OCI-LY3 (cell line): ENCODE data around the gene CLIP4.

ENCODE experiments used
- H2AFZ ChIP-seq: fragments of 200-600, 300-600 bp; shearing (Covaris generic); 2 replicates; pipeline ENCODE4 v1.6.0; 2014; ENCODE audit warnings: antibody characterized with exemption, low read depth, low read length
- H3K27ac ChIP-seq: fragments of 200-600, 300-600 bp; sonication (generic); 2 replicates; pipeline ENCODE4 v1.5.1; 2014; ENCODE audit warnings: mild to moderate bottlenecking, low read length, moderate library complexity, mixed read lengths
- H3K27me3 ChIP-seq: fragments of 200-600, 300-600 bp; sonication (generic); 2 replicates; pipeline ENCODE4 v1.6.1; 2014; ENCODE audit warnings: low read depth, low read length, mixed read lengths
- H3K36me3 ChIP-seq: fragments of 200-600, 300-600 bp; sonication (generic); replicated peaks from 2 replicates; pipeline ENCODE3; 2014; ENCODE audit warnings: low read depth, low read length, mixed read lengths
- H3K4me1 ChIP-seq: fragments of 300-600, 200-600 bp; sonication (generic); 2 replicates; pipeline ENCODE4 v1.6.1; 2014; ENCODE audit warnings: low read length, mixed read lengths
- H3K4me2 ChIP-seq: fragments of 200-600, 300-600 bp; sonication (generic); 2 replicates; pipeline ENCODE4 v1.6.1; 2014; ENCODE audit warnings: low read length, mixed read lengths
- H3K4me3 ChIP-seq: fragments of 300-600, 200-600 bp; sonication (generic); 2 replicates; pipeline ENCODE4 v1.5.1; 2014; ENCODE audit warnings: antibody characterized with exemption, mild to moderate bottlenecking, low read length, moderate library complexity
- H3K79me2 ChIP-seq: fragments of 300-600, 200-600 bp; shearing (Covaris generic); 2 replicates; pipeline ENCODE4 v1.6.1; 2014; ENCODE audit warnings: mild to moderate bottlenecking, low read length, mixed read lengths
- H3K9ac ChIP-seq: fragments of 300-600, 200-600 bp; shearing (Covaris generic); 2 replicates; pipeline ENCODE4 v1.6.0; 2014; ENCODE audit warnings: mild to moderate bottlenecking, low read length, moderate library complexity
- H3K9me3 ChIP-seq: fragments of 200-600, 300-600 bp; shearing (Covaris generic); 2 replicates; pipeline ENCODE4 v1.6.1; 2014; ENCODE audit warnings: low read length, mixed read lengths; ENCODE audit not compliant: insufficient read depth
- H4K20me1 ChIP-seq: fragments of 200-600, 300-600 bp; sonication (generic); 2 replicates; pipeline ENCODE4 v1.6.1; 2016; ENCODE audit warnings: low read length, mixed read lengths; ENCODE audit not compliant: insufficient read depth
- CTCF ChIP-seq: fragments of 200-600, 300-600 bp; sonication (generic); IDR thresholded peaks from 2 replicates; pipeline ENCODE4 v1.5.1; 2014; ENCODE audit warnings: antibody characterized with exemption, low read length, low read depth
- EZH2phosphoT487 ChIP-seq: fragments of 200-600 bp; shearing (Covaris generic); IDR thresholded peaks from 2 replicates; pipeline ENCODE4 v1.6.1; 2018; ENCODE audit warnings: antibody characterized with exemption, mixed run types, low read depth

CLIP4 gene

GRCh38 chr2:29223851-29224692 is 108.9 kb downstream of the CLIP4 start:
- no peak overlapping the region for H2AFZ ChIP-seq
- H3K27me3 ChIP-seq, result peaks cover 21% of the 10 kb centered on the region; the same call in 1 of the 2 replicates
- TF ChIP-seq EZH2phosphoT487 (no peak), CTCF (no peak)
- H3K27ac ChIP-seq, result no peak overlapping the region
- H3K9me3 ChIP-seq, result no peaks in the 10 kb centered on the region
- no peak overlapping the region for H3K4me3 ChIP-seq
- H3K9ac ChIP-seq, result no peak overlapping the region
- no peaks in the 10 kb centered on the region for H3K4me1 ChIP-seq
- H3K79me2 ChIP-seq, result no peaks in the 10 kb centered on the region
- H4K20me1 ChIP-seq, result no peaks in the 10 kb centered on the region
- no peak overlapping the region for H3K4me2 ChIP-seq
- no peaks in the 10 kb centered on the region for H3K36me3 ChIP-seq

GRCh38 chr2:29224693-29225551 is 109.7 kb downstream of the CLIP4 start:
- Histone ChIP-seq H3K9me3 (no peaks in the 10 kb centered on the region), H3K27ac (no peak overlapping the region), H3K79me2 (no peaks in the 10 kb centered on the region), H2AFZ (no peak overlapping the region), H3K36me3 (no peaks in the 10 kb centered on the region), H3K4me2 (no peak overlapping the region), H3K4me3 (no peak overlapping the region), H3K4me1 (no peaks in the 10 kb centered on the region), H4K20me1 (no peaks in the 10 kb centered on the region), H3K27me3 (peaks cover 26% of the 10 kb centered on the region), H3K9ac (no peak overlapping the region)
- TF ChIP-seq EZH2phosphoT487, result no peak
- no peak for TF ChIP-seq CTCF

GRCh38 chr2:29225814-29226213 is 110.6 kb downstream of the CLIP4 start:
- H3K27ac ChIP-seq, result no peak overlapping the region

More at GRCh38 chr2:29225814-29226213, 110.6 kb downstream of the CLIP4 start:
- TF ChIP-seq EZH2phosphoT487 (no peak), CTCF (no peak)
- H3K4me3 ChIP-seq, result no peak overlapping the region
- no peaks in the 10 kb centered on the region for H3K9me3 ChIP-seq
- no peaks in the 10 kb centered on the region for H3K36me3 ChIP-seq
- no peaks in the 10 kb centered on the region for H4K20me1 ChIP-seq
- no peak overlapping the region for H2AFZ ChIP-seq
- H3K9ac ChIP-seq, result no peak overlapping the region
- H3K79me2 ChIP-seq, result no peaks in the 10 kb centered on the region
- no peaks in the 10 kb centered on the region for H3K4me1 ChIP-seq
- no peak overlapping the region for H3K4me2 ChIP-seq
- peaks cover 26% of the 10 kb centered on the region for H3K27me3 ChIP-seq
